RPMI7951 (cell line): ENCODE data around the gene C2orf68. TPM values are rescaled to one million over a fixed set of nuclear protein-coding genes. Genes with fewer than 3 reads are reported as not detected.
"Not testable (repeated sequence)": the region's sequence is repeated elsewhere in the genome, so short reads cannot be mapped to it uniquely, and the experiment has no call there.

Experiments
- DNase-seq: peaks from one replicate; pipeline ENCODE4 v3.0.0-alpha.2; 2012; ENCODE audit warnings: low read depth
- total RNA-seq: library from RNA; depleted of rRNA; stranded (reverse); fragments of >200 nt; shearing (Covaris generic); gene quantifications from 2 replicates; pipeline ENCODE4 v1.2.3, GENCODE V29; 2014; rRNA removed

Gene C2orf68
- total RNA-seq, result 20.0 and 27.9 TPM in 2 replicates

GRCh38 chr2:85611705-85612587 is at the start of gene C2orf68:
C2orf68 (minus strand) TSS chr2:85612066; CDS start chr2:85611984, 82 bp downstream.
- DNase-seq, result peak; percentile 88

- DNase-seq, result no peak
These were observed 49.4 kb upstream of the C2orf68 start for GRCh38 chr2:85661139-85661858.

GRCh38 chr2:85660725-85661124 is 48.9 kb upstream of the C2orf68 start:
- no peak for DNase-seq

DNA sequence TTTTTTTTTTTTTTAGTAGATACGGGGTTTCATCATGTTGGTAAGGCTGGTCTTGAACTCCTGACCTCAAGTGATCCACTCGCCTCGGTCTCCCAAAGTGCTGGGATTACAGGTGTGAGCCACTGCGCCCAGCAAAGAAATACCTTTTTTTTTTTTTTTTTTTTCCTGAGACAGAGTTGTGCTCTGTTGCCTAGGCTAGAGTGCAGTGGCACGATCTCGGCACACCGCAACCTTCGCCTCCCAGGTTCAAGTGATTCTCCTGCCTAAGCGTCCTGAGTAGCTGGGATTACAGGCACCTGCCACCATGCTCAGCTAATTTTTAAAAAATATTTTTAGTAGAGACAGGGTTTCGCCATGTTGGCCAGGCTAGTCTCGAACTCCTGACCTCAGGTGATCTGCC is 48.4 kb upstream of the C2orf68 start:
- DNase-seq, result not testable (repeated sequence)

- DNase-seq, result no peak
These were observed 47.6 kb upstream of the C2orf68 start for GRCh38 chr2:85659324-85659981.

GRCh38 chr2:85657399-85657798 is 45.5 kb upstream of the C2orf68 start:
- DNase-seq, result not testable (repeated sequence)

DNA sequence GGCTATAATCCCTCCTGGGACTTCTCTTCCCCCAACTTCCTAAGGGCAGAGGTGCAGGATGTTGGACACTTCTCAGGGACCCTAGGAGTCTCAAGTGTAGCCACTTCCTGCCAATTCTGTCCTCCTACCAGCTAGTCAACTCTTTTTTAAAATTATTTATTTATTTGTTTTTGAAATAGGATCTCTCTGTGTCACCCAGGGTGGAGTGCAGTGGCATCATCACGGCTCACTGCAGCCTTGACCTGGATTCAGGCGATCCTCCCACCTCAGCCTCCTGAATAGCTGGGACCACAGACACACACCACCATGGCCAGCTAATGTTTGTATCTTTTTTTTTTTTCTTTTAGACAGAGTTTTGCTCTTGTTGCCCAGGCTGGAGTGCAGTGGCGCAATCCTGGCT is 44.6 kb upstream of the C2orf68 start:
- DNase-seq, result no peak

GRCh38 chr2:85655961-85656417 is 44.1 kb upstream of the C2orf68 start:
- DNase-seq, result peak; percentile 24

DNA sequence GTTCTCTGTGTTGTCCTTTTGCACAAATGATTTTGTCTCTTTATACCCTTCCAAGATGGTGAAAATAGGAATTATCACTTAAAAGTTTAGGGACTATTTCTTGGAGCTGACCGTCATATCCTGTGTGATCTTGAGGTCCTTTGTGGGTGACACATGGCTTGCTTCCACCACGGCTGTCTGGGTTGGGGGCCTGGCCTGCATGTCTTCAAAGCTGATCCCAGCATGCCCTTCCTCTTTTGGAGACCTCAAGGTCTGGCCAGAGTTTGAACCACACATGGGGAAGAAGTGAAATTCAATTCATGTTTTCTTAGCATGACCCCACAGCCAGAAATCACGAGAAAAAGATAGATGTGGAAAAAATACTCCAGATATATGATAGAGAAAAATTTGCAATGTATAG is 42.1 kb upstream of the C2orf68 start:
- no peak for DNase-seq

DNA sequence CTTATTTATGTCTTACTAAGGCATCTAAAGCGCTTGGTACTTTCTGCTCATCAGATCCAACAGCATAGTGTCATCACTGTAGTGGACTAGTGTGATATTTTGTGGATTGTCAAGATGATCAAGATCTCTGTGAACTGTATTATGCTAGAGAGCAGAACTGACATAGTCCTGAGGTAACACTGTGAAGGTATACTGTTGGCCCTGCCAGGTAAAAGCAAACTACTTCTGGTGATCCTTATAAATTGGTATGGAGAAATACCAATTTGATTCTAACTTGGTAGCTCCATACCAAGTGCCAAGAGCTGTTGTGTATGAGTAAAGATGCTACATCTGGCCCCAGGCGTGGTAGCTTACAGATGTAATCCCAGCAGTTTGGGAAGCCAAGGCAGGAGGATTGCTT is 40.2 kb upstream of the C2orf68 start:
- DNase-seq, result no peak

DNA sequence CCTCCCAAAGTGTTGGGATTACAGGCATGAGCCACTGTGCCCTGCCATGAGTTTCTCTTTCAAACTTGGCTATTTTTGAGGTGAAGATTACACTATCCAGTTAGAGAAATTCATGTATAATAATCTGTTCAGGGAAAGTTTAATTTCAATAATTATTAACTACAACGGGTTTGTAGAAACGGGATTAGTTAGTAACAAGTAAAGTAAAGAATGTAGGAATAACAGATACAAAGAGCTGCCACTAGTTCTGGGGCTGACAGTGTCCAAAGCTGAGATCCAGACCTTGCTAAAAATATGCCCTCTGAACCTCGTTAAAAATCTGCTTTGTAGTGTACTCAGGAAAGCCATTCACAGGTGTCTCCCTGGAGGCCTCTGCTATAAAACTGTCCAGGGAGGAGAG is 39.2 kb upstream of the C2orf68 start:
- no peak for DNase-seq

GRCh38 chr2:85650456-85650855 is 38.6 kb upstream of the C2orf68 start:
- DNase-seq, result no peak

DNA sequence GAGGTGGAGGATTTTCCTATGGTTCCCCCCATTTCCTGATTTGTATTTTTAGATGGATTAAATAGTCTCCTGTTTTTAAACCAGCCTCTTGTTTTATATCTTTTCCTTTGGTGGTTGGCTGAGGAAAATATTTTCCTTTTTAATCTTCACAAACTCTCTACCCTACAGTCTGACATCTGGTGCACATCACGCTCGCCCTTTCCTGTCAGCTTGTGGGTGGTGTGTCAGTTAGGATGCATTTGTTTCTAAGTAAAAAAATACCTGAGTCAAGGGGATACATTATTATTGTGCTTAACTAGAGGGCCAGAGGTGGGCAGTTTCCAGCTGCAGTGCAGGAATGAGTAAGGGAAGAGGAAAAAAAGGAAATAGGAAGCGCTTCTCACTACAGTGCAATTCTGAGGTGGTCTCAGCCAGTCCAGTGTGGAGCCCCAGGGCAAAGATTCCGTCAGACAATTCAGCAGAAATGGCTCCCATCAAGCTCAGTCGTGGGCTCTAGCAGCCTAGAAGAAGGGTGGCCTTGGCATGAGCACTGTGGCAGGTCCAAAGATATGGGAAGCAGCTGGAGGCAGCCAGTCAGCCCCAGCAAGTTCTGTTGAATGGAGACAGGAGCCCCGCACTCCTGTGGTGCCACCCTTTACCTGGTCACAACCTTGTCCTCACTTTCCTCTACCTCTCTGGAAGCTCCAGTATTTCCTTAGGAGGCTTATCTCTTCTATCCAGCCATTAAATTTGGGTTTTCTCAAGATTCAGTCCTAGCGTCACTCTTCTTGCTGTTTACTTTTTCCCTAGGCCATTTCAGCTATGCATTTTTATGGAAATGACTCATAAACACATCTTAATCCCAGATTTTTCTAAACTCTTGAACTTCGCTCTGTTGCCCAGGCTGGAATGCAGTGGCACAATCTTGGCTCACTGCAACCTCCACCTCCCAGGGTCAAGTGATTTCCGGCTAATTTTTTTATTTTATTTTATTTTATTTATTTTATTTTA is 37.6 kb upstream of the C2orf68 start:
- DNase-seq, result no peak

GRCh38 chr2:85648619-85649018 is 36.8 kb upstream of the C2orf68 start:
- DNase-seq, result peak; percentile 34

DNA sequence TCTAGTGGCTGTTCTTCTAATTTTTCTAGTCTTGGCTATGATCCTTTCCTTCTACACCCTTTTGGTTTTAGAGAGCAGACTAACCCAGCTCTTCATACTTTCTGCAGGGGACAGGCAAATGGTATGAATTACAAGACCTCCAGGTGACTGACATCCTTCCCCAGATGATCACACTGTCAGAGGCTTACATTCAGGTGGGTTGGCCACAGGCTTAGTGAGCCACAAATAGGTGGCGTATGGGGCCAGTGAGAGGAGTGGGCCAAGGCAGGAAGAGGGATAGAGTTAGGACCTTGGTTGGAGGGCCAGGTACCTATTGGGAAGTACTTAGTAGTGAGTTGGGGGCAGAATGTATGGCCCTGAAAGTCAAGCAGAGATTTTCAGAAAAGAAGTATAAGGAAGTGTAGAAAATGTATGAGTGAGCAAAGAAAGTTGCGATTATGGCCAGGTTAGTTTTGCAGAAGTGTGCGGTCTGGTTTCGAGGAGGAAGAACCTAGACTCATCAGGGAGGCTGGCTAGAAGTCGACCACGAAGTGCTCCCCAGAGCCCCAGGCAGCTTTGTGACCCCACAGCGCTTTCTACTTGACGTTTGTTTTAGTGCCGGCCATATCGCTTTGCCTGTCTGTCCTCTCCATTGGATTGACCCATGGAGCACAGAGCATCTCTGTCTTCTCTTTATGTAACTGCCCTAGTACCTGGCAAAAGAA is 36.1 kb upstream of the C2orf68 start:
- DNase-seq, result no peak

DNA sequence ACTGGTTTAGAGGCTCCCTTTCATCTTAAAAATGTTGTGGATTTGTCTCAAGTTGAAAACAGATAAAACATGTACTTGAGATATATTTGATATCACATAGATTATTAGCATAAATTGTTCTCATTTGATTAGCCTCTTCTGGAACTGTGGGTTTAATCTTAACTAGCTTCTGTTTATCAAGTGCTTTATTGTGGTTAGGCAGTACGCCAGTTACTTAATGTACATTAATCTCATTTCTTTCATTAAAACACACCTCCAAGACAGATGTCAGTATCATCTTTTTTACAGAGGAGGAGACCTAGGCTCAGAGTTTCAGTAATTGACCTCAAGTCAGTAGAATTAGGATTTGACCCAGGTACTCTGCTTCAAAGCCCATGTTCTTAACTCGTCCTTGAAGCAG is 34.3 kb upstream of the C2orf68 start:
- DNase-seq, result no peak

DNA sequence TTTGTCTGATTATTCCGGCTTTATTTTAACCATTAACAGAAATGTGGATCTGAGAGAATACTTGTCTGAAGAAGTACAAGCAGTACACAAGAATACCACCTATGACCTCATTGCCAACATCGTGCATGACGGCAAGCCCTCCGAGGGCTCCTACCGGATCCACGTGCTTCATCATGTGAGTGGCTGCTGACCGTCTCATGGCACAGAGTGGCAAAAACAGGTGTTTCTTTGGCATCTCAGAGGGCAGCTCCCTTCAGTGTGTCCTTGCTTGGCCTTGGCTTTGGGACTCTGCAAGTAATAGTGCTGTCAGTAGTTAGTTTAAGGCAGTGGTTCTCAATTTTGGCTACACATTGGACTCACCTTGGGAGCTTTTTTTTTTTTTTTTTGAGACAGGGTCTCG is 33.0 kb upstream of the C2orf68 start:
- no peak for DNase-seq

DNA sequence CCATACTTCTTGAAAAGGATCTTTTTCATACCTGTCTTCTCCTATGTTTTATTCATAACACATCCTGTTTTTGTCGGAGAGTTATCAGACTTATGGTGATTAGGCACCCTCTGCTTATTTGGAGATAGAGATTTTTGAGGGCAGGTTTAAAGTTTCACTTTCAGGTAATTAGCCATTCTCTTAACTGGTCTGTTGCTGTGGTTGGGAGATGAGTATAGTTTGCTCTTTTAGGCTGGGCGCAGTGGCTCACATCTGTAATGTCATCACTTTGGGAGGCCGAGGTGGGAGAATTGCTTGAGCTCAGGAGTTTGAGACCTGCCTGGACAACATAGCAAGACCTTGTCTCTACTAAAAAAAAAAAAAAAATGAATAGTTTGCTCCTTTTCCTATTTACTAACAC is 30.9 kb upstream of the C2orf68 start:
- no peak for DNase-seq

DNA sequence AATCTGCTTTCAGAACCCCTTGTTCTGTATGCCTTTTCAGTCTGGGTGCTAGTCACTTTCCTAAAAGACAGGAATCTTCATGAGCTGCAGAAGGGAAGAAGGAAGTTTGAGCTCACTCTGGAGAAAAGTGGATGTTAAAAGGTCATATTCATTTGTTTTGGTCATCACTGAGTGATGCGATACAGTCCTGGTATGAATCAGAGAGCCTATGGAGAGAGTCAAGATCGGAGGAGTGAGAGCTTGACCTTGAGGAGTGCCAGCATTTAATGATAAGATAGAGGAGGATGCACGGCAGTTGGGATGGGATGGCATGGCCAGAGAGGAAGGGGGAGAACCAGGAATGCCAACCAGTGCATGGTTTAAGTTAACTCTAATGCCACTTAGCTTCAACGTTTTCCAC is 23.8 kb upstream of the C2orf68 start:
- DNase-seq, result no peak

DNA sequence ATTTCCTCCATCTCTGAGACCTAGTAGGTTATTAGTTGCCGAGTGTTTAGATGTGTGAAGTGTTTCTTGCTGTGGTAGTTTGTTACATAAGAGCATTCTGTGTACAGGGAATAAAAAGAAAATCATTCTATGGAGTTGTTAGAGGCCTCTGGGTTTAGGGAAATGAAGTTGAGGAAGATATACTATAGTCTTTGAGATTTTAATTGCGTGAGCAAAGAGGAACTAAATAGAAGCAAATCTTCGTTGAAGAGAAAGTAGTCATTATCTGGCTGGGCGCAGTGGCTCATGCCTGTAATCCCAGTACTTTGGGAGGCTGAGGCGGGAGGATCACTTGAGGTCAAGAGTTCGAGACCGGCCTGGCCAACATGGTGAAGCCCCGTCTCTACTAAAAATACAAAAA is 23.1 kb upstream of the C2orf68 start:
- DNase-seq, result no peak

GRCh38 chr2:85631316-85631715 is 19.4 kb upstream of the C2orf68 start:
- no peak for DNase-seq
